DND-41 (cell line): ENCODE results near the gene TRIM45.
A peak's percentile ranks its signal among the peaks of the same experiment; 100 is the strongest.

Source experiments
- ATAC-seq: fragments of 200-7000 bp; cut with Tn5 transposase; 3 replicates; pipeline ENCODE4 v1.9.1; 2021; ENCODE audit warnings: low read depth; ENCODE audit not compliant: insufficient read depth
- DNase-seq: peaks from one replicate; pipeline ENCODE4 v3.0.0-alpha.2; 2020
- H2AFZ ChIP-seq: 2 replicates; pipeline ENCODE4 v1.6.0; 2012; ENCODE audit warnings: low read depth, low read length
- H3K27ac ChIP-seq: 2 replicates; pipeline ENCODE4 v1.5.1; 2012; ENCODE audit warnings: low read length, inconsistent platforms
- H3K27me3 ChIP-seq: fragments of 200-600 bp; sonication (generic); 2 replicates; pipeline ENCODE4 v1.6.0; 2012; ENCODE audit warnings: low read length, mild to moderate bottlenecking, inconsistent platforms; ENCODE audit not compliant: insufficient read depth, poor library complexity
- H3K36me3 ChIP-seq: 2 replicates; pipeline ENCODE4 v1.5.1; 2012; ENCODE audit warnings: low read length, inconsistent platforms; ENCODE audit not compliant: insufficient read depth
- H3K4me1 ChIP-seq: 2 replicates; pipeline ENCODE4 v1.5.1; 2012; ENCODE audit warnings: mild to moderate bottlenecking, low read length; ENCODE audit not compliant: insufficient read depth
- H3K4me2 ChIP-seq: 2 replicates; pipeline ENCODE4 v1.6.0; 2012; ENCODE audit warnings: mild to moderate bottlenecking, moderate library complexity, low read length, inconsistent platforms; ENCODE audit not compliant: insufficient read depth
- H3K4me3 ChIP-seq, 2 experiments: fragments of 200-600 bp in 1 of 2; shearing (Covaris generic) in 1 of 2; 2 replicates each; pipeline ENCODE4 v1.5.1; 2012 to 2016; ENCODE audit warnings: inconsistent platforms in 2 of 2, low read length in 2 of 2, mild to moderate bottlenecking in 2 of 2, low read depth in 1 of 2, moderate library complexity in 1 of 2
- H3K79me2 ChIP-seq: 2 replicates; pipeline ENCODE4 v1.6.0; 2012; ENCODE audit warnings: low read length, inconsistent platforms; ENCODE audit not compliant: insufficient read depth
- H3K9ac ChIP-seq: 2 replicates; pipeline ENCODE4 v1.6.0; 2012; ENCODE audit warnings: low read depth, mild to moderate bottlenecking, inconsistent platforms, low read length, moderate library complexity
- H3K9me3 ChIP-seq: 2 replicates; pipeline ENCODE4 v1.5.1; 2012; ENCODE audit warnings: low read length, moderate library complexity, mild to moderate bottlenecking, inconsistent platforms; ENCODE audit not compliant: insufficient read depth, severe bottlenecking
- H4K20me1 ChIP-seq: 2 replicates; pipeline ENCODE4 v1.6.0; 2012; ENCODE audit warnings: low read length; ENCODE audit not compliant: insufficient read depth
- EZH2 ChIP-seq: IDR thresholded peaks from 3 replicates; pipeline ENCODE4 v1.6.1; 2012; ENCODE audit warnings: borderline replicate concordance, low read depth, mild to moderate bottlenecking, moderate library complexity, low read length, inconsistent platforms; ENCODE audit not compliant: severe bottlenecking
- TF ChIP-seq, protein P1 (sequence below): IDR thresholded peaks from 2 replicates; pipeline ENCODE4 v1.5.1; 2012; ENCODE audit warnings: borderline replicate concordance, low read length, moderate library complexity, mild to moderate bottlenecking; ENCODE audit not compliant: poor library complexity, severe bottlenecking; ENCODE audit errors: extremely low read depth

The TRIM45 gene

DNA sequence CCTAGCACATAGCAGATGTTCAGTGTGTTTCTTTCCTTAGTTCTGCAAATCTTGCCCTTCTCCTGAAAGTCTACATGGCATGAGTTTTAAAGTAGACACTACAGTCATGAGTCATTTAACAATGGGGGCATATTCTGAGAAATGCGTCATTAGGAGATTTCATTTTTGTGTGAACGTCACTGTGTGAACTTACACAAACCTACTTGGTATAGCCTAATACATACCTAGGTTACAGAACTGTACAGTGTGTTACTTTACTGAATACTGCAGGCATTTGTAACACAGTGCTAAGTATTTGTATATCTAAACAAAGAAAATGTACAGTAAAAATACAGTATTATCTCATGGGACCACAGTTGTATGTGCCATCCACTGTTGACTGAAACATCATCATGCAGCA is 51.4 kb downstream of the TRIM45 start:
- Histone ChIP-seq H3K27ac (no peak overlapping the region), H2AFZ (no peak overlapping the region), H3K4me1 (no peaks in the 10 kb centered on the region; the same call in 1 of the 2 replicates), H3K36me3 (peaks cover 88% of the 10 kb centered on the region), H4K20me1 (peaks cover 7% of the 10 kb centered on the region), H3K79me2 (peaks cover 68% of the 10 kb centered on the region), H3K4me2 (no peak overlapping the region), H3K9me3 (no peaks in the 10 kb centered on the region), H3K9ac (no peak overlapping the region), H3K27me3 (no peaks in the 10 kb centered on the region), H3K4me3 (no peak overlapping the region)
- TF ChIP-seq, protein P1, sequence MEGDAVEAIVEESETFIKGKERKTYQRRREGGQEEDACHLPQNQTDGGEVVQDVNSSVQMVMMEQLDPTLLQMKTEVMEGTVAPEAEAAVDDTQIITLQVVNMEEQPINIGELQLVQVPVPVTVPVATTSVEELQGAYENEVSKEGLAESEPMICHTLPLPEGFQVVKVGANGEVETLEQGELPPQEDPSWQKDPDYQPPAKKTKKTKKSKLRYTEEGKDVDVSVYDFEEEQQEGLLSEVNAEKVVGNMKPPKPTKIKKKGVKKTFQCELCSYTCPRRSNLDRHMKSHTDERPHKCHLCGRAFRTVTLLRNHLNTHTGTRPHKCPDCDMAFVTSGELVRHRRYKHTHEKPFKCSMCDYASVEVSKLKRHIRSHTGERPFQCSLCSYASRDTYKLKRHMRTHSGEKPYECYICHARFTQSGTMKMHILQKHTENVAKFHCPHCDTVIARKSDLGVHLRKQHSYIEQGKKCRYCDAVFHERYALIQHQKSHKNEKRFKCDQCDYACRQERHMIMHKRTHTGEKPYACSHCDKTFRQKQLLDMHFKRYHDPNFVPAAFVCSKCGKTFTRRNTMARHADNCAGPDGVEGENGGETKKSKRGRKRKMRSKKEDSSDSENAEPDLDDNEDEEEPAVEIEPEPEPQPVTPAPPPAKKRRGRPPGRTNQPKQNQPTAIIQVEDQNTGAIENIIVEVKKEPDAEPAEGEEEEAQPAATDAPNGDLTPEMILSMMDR = no peak
- no peak for TF ChIP-seq EZH2
- no peak for DNase-seq
- ATAC-seq = no peak

DNA sequence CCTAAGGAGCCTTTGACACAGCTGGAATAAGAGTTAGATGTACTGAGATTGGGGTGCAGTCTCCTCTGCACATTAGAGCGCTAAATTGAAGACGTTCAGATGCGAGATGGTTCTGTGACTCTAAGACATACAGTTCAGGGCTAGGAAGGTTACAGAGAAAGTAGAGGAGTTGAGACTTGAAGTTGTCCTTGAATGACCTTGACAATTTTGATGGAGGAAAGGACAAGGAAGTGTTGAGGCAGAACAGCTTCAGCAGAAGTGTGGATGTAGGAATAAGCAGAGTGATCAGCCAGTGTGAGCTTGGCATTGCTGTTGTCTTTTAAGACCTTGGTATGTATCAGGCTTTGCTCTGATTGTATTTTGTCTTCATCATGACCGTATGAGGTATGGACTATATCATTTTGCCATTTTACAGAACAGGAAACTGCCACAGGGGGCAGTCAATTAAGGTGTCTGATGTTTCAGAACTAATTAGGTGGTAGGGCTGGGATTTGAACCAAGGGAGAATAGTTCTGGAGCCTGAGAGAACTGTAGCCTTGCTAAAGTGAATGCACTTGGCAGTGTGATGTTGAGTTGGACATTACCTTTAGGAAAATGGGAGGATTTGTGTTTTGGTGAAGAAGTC is 52.2 kb downstream of the TRIM45 start:
- Histone ChIP-seq H3K79me2 (peaks cover 76% of the 10 kb centered on the region), H3K27me3 (no peaks in the 10 kb centered on the region), H3K36me3 (peaks cover 88% of the 10 kb centered on the region), H3K4me1 (peaks cover 2% of the 10 kb centered on the region; the same call in 1 of the 2 replicates), H3K27ac (peak overlapping the region; percentile 43), H2AFZ (no peak overlapping the region), H3K9me3 (no peaks in the 10 kb centered on the region), H3K9ac (no peak overlapping the region), H3K4me2 (no peak overlapping the region), H4K20me1 (peaks cover 7% of the 10 kb centered on the region), H3K4me3 (no peak overlapping the region)
- ATAC-seq (0 out of 3 replicates have a peak, but pooled peaks have one; percentile 27), DNase-seq (no peak)
- TF ChIP-seq, protein P1 = no peak
- TF ChIP-seq EZH2 = no peak

DNA sequence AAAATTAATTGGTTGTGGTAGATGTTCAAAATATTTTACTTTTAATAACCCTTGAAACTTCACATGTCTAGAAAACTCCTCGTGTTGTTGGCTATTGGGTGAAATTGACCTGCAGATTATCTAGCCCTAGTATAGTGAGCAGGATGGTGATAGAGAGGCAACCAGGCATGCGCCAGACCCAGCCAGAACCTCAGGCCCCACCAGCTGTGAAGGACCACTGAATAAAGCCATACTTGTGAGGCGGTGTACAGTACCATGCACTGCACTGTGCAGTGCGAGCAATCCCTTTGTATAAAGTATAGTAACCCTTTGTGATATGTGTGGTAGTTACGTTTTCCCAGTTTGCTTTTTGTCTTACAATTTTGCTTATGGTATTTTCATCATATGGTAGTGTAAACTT is 53.0 kb downstream of the TRIM45 start:
- Histone ChIP-seq H3K9me3 (no peaks in the 10 kb centered on the region), H3K79me2 (peaks cover 81% of the 10 kb centered on the region), H4K20me1 (peaks cover 7% of the 10 kb centered on the region), H2AFZ (no peak overlapping the region), H3K36me3 (peaks cover 87% of the 10 kb centered on the region), H3K27ac (no peak overlapping the region), H3K27me3 (no peaks in the 10 kb centered on the region), H3K4me2 (no peak overlapping the region), H3K4me1 (peaks cover 9% of the 10 kb centered on the region), H3K4me3 (no peak overlapping the region), H3K9ac (no peak overlapping the region)
- DNase-seq (no peak), ATAC-seq (no peak)
- TF ChIP-seq, protein P1 = no peak
- TF ChIP-seq EZH2 = no peak
